ENCODE measurements around the gene VAPB. TPM values are rescaled to one million over a fixed set of nuclear protein-coding genes. Genes with fewer than 3 reads are reported as not detected.

The VAPB gene
- total RNA-seq, 4 donors from 2014 or later: 24.6 to 30.8 (median 29.4) TPM

DNA sequence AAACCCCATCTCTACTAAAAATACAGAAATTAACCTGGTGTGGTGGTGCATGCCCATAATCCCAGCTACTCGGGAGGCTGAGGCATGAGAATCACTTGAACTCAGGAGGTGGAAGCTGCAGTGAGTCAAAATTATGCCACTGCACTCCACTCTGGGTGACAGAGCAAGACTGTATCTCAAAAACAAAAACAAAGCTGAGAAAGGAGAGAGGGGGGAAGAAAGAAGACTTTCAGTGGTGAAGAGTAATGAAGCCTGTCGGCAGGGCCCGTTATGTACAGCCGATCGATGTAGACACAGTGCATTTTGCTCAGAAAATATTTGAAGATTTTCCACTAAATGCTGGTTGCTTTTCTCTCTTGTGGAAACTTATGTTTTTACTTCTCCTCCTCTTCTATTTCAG is 13.8 kb downstream of the VAPB start:
- TF ChIP-seq, protein P1, sequence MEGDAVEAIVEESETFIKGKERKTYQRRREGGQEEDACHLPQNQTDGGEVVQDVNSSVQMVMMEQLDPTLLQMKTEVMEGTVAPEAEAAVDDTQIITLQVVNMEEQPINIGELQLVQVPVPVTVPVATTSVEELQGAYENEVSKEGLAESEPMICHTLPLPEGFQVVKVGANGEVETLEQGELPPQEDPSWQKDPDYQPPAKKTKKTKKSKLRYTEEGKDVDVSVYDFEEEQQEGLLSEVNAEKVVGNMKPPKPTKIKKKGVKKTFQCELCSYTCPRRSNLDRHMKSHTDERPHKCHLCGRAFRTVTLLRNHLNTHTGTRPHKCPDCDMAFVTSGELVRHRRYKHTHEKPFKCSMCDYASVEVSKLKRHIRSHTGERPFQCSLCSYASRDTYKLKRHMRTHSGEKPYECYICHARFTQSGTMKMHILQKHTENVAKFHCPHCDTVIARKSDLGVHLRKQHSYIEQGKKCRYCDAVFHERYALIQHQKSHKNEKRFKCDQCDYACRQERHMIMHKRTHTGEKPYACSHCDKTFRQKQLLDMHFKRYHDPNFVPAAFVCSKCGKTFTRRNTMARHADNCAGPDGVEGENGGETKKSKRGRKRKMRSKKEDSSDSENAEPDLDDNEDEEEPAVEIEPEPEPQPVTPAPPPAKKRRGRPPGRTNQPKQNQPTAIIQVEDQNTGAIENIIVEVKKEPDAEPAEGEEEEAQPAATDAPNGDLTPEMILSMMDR (IDR thresholded peaks at IDR 0.05): no peak
- no peak for TF ChIP-seq POLR2A (IDR thresholded peaks at IDR 0.05)
- peaks cover 0 to 14% (median 13%) of the 10 kb centered on the region in 4 donors for H3K4me1 ChIP-seq
- DNase-seq: no peak

DNA sequence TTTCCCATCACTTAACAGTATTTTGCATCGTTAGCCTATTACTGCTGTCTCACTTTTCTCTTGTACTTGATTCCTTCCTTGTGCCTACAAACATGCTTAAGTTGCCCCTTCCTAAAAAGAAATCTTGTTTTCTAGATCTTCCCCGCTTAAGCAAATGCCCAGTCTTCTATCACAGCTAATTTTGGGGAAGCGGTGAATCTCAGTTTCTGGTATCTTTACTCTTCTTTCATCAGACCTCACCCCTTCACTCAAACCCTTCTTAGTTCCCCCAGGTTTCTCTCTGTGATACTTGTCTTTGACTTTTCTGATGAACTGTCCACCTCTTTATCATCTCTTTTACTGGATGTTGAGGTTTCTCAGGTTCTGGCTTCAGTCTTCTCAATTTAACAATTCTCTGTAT is 14.2 kb downstream of the VAPB start:
- Histone ChIP-seq H3K4me3 (no peak overlapping the region), H3K4me1 (peaks cover 0 to 16% (median 13%) of the 10 kb centered on the region in 4 donors), H3K9me3 (no peaks in the 10 kb centered on the region), H3K27ac (no peak overlapping the region), H3K27me3 (no peaks in the 10 kb centered on the region), H3K36me3 (no peaks in the 10 kb centered on the region)
- DNase-seq: no peak
- TF ChIP-seq, protein P1 (IDR thresholded peaks at IDR 0.05): no peak
- no peak for TF ChIP-seq POLR2A (IDR thresholded peaks at IDR 0.05)

More for the DNA sequence above, 13.8 kb downstream of the VAPB start:
- no peaks in the 10 kb centered on the region for H3K27me3 ChIP-seq
- no peaks in the 10 kb centered on the region for H3K9me3 ChIP-seq
- no peak overlapping the region for H3K4me3 ChIP-seq
- H3K27ac ChIP-seq: no peak overlapping the region
- H3K36me3 ChIP-seq: no peaks in the 10 kb centered on the region

DNA sequence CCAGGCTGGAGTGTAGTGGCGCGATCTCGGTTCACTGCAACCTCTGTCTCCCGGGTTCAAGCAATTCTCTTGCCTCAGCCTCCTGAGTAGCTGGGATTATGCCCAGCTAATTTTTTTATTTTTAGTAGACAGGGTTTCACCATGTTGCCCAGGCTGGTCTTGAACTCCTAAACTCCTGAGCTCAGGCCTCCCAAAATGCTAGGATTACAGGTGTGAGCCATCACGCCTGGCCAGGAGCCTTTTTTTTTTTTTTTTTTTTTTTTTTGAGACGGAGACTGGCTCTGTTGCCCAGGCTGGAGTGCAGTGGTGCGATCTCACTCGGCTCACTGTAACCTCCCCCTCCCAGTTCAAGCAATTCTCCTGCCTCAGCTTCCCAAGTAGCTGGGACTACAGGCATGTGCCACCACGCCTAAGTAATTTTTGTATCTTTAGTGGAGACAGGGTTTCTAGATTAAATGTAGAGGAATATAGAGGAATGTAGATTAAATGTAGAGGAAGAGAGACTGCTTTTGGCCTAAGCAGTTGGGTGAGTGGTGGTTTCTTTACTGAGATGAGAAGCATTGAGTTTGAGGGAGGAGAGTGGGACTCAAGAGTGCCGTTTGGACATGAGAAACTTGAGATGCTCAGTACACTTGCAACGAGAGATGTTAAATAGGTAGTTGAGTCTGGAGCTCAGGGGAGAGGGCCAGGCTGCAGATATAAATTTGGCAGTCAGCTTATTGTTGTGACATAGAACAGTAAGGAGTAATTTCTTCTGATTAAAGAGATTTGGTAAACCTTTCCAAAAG is 16.7 kb downstream of the VAPB start:
- Histone ChIP-seq H3K4me1 (peaks cover 0 to 27% (median 15%) of the 10 kb centered on the region in 4 donors), H3K27me3 (no peaks in the 10 kb centered on the region), H3K27ac (no peak overlapping the region), H3K4me3 (no peak overlapping the region), H3K9me3 (no peaks in the 10 kb centered on the region), H3K36me3 (no peaks in the 10 kb centered on the region)
- DNase-seq: no peak
- TF ChIP-seq, protein P1 (IDR thresholded peaks at IDR 0.05): no peak
- no peak for TF ChIP-seq POLR2A (IDR thresholded peaks at IDR 0.05)

DNA sequence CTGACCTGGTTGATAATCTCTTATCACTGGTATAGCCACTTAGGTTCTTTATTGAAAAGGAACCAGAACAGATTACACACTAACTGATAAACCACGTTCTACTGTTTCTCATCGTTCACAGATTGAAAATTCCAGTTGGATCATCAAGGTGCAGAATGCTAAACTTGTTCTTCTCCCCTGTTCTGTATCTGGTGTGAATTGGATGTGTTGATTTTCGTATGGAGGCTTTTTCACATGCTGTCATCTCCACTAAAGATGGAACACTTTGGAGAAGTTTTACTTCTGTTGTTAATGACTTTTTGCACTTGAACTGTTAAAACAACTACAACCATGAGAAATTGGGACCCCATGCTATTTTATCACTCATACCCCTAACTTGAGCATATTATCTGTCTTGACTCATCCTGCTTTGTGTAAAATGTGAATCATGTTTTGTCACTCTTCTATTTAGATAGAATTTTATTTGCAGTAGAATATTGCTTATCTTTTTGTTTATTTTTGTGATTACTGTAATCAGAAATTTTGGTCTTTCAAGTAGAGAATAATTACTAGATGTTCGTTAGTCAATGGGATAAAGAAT is 17.5 kb downstream of the VAPB start:
- peaks cover 0 to 27% (median 8%) of the 10 kb centered on the region in 4 donors for H3K4me1 ChIP-seq
- H3K9me3 ChIP-seq: no peaks in the 10 kb centered on the region
- H3K4me3 ChIP-seq: no peak overlapping the region
- no peaks in the 10 kb centered on the region for H3K27me3 ChIP-seq
- H3K36me3 ChIP-seq: no peaks in the 10 kb centered on the region
- no peak for DNase-seq
- no peak overlapping the region for H3K27ac ChIP-seq
- TF ChIP-seq POLR2A (IDR thresholded peaks at IDR 0.05): no peak
- TF ChIP-seq, protein P1 (IDR thresholded peaks at IDR 0.05): no peak

DNA sequence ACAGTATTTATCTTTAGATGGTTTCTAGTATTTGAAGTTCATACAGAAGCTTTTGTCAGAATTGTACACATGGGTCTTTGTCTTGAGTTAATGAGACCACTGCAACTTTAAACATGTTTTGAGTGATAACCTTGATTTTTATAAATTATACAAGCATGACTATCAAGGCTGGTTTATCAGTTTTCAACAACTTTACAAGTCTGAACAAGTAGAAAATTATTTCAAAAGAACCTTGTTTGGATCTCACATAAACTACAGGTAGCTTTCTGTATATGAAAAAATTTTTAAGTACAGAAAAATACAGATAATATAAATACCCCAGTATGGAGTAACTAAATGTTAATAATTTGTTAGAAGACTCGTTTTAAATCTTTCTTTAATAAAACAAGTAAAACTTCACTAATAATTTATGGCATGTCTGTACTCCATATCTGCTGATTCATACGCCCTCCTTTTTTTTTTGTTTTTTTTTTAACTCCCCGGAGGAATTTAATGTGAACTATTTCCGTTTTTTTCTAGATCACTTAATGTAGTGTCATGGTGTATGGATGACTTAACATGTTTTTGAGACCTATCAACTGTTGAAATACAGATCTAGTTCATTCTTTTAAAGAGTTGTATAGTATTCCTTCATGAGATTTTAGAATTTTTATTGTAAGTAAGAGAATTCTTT is 18.3 kb downstream of the VAPB start:
- Histone ChIP-seq H3K4me3 (no peak overlapping the region), H3K36me3 (no peaks in the 10 kb centered on the region), H3K4me1 (peaks cover 0 to 27% (median 6%) of the 10 kb centered on the region in 4 donors), H3K27me3 (no peaks in the 10 kb centered on the region), H3K9me3 (no peaks in the 10 kb centered on the region), H3K27ac (no peak overlapping the region)
- DNase-seq: no peak
- TF ChIP-seq, protein P1 (IDR thresholded peaks at IDR 0.05): no peak
- no peak for TF ChIP-seq POLR2A (IDR thresholded peaks at IDR 0.05)

Data from Peyer's patch (tissue), 4 donors.